GM18951 (cell line): Measurements from ENCODE around the gene LCN6.

Experiments
- POLR2A ChIP-seq: IDR thresholded peaks from 4 replicates; pipeline ENCODE4 v1.6.1; 2011; ENCODE audit warnings: mild to moderate bottlenecking; ENCODE audit not compliant: insufficient read length, insufficient read depth; ENCODE audit errors: extremely low read depth
- in situ Hi-C: fragments of 300-500 bp; cut with MboI; formaldehyde crosslinking; loops from one replicate; pipeline ENCODE4 v1.12.0; 2022; ENCODE audit warnings: low sequenced_read_pairs, mixed read lengths, inconsistent platforms; ENCODE audit not compliant: unreplicated experiment

The LCN6 gene

DNA sequence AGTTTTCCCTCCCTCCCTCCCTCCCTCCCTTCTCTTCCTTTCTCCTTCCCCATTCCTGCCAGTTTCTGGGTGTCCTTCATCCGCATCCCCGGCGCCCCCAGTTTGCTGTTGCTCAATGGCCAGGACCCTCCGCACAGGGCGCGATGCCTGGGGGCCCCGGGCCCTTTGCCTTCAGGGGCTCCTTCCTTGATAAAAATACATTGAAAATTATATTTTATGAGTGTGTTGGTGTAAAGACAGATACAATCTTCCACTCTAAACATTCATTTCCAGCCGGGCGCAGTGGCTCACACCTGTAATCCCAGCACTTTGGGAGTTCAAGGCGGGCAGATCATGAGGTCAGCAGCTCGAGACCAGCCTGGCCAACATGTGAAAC, 53.5 kb downstream of the LCN6 start:
- no peak for TF ChIP-seq POLR2A
- in situ Hi-C loops, result no loop called here

- TF ChIP-seq POLR2A, result no peak
- in situ Hi-C loops, result no loop called here
Measured at GRCh38 chr9:136694163-136694871, 54.0 kb downstream of the LCN6 start.
